Keratinocyte (primary cell): ENCODE measurements around the gene TAF4B.
"Not testable (repeated sequence)": the region's sequence is repeated elsewhere in the genome, so short reads cannot be mapped to it uniquely, and the experiment has no call there.

Experiments used
- CTCF ChIP-seq, 3 experiments: IDR thresholded peaks in 1 of 3; conservative IDR thresholded peaks in 1 of 3; optimal IDR thresholded peaks in 1 of 3; 2 replicates in 2 of 3; 3 replicates in 1 of 3; pipeline versions ENCODE3 to v1.5.1; 2011; ENCODE audit warnings: low read length in 3 of 3, mild to moderate bottlenecking in 3 of 3, moderate library complexity in 2 of 3, control low read depth in 1 of 3, inconsistent platforms in 1 of 3; ENCODE audit not compliant: insufficient read depth in 2 of 3; ENCODE audit errors: extremely low read depth in 1 of 3
- EZH2 ChIP-seq: IDR thresholded peaks from one replicate; pipeline ENCODE4 v1.6.1; 2012; ENCODE audit warnings: inconsistent platforms, mild to moderate bottlenecking, low read length, moderate library complexity

GRCh38 chr18:26259416-26259815 is 33.2 kb downstream of the TAF4B start:
- not testable (repeated sequence) for TF ChIP-seq CTCF (optimal IDR thresholded peaks at IDR 0.05 in 1 of 3, IDR thresholded peaks at IDR 0.05 in 1 of 3, conservative IDR thresholded peaks at IDR 0.05 in 1 of 3; ENCODE audit: extremely low read depth in 1 of 3, insufficient read depth in 2 of 3, low read length in 3 of 3); EZH2
